ENCODE results near the gene PKIG.

DNA sequence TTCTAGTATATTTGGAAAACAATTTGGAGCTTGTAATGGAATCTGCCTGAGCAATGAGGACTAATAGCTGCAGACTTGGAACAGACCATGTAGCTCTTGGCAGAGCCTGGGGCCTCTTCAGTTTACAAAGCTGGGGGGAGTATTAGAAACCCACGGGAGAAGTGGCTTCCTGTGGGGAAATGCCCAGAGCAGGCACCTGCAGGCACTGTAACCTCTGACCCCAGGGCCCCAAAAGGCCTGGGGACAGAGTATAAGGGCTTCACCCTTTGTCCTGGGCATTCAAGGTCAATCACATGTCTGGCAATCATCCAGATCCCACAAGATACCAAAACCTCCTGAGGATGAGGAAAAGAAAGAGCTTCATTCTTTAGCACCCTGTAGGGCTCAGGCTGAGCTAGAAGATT, 19.4 kb downstream of the PKIG start:
- TF ChIP-seq, protein P1, sequence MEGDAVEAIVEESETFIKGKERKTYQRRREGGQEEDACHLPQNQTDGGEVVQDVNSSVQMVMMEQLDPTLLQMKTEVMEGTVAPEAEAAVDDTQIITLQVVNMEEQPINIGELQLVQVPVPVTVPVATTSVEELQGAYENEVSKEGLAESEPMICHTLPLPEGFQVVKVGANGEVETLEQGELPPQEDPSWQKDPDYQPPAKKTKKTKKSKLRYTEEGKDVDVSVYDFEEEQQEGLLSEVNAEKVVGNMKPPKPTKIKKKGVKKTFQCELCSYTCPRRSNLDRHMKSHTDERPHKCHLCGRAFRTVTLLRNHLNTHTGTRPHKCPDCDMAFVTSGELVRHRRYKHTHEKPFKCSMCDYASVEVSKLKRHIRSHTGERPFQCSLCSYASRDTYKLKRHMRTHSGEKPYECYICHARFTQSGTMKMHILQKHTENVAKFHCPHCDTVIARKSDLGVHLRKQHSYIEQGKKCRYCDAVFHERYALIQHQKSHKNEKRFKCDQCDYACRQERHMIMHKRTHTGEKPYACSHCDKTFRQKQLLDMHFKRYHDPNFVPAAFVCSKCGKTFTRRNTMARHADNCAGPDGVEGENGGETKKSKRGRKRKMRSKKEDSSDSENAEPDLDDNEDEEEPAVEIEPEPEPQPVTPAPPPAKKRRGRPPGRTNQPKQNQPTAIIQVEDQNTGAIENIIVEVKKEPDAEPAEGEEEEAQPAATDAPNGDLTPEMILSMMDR (conservative IDR thresholded peaks at IDR 0.05; ENCODE audit: low read depth, low read length), result no peak
- no peak for TF ChIP-seq EZH2 (IDR thresholded peaks at IDR 0.05; ENCODE audit: borderline replicate concordance, low read depth, low read length, poor library complexity, severe bottlenecking)

Data from A673 (cell line).